SK-N-SH (cell line): ENCODE data around the gene ROBO1.

Experiments
- FOSL2 ChIP-seq: IDR thresholded peaks from 2 replicates; pipeline ENCODE4 v1.4.0; 2012; ENCODE audit warnings: low read depth, mild to moderate bottlenecking, moderate library complexity, borderline replicate concordance
- NRF1 ChIP-seq: IDR thresholded peaks from 2 replicates; pipeline ENCODE4 v1.6.1; 2012; ENCODE audit warnings: low read depth, mild to moderate bottlenecking, low read length
- POLR2AphosphoS5 ChIP-seq: IDR thresholded peaks from 2 replicates; pipeline ENCODE4 v1.6.1; 2012; ENCODE audit warnings: low read depth, low read length
- TEAD4 ChIP-seq: IDR thresholded peaks from 2 replicates; pipeline ENCODE4 v1.4.0; 2012; ENCODE audit warnings: mild to moderate bottlenecking, borderline replicate concordance; ENCODE audit not compliant: insufficient read depth

DNA sequence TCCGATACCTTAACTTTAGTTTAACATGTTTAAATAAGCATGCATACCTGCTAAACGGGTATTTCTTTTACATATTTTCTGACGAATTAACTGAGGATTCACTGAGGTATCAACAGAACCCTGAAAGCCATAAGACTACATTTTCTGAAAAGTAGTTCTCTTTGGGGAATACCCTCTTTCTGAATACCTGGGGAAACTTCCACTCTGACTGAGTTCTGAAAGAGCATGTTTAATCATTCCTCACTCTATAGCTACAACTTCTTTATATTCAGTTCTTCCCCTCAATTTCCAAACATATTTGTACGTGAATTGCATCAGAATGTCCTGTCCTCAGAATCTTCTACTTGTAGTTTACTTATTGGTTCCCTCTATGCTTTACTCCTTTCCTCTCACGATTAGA lies 403.0 kb downstream of the ROBO1 start:
- no peak for TF ChIP-seq TEAD4
- no peak for TF ChIP-seq NRF1
- no peak for TF ChIP-seq FOSL2
- TF ChIP-seq POLR2AphosphoS5: no peak
